ENCODE data around the gene ADD1.

GRCh38 chr4:2820216-2820982, 23.2 kb upstream of the ADD1 start:
- TF ChIP-seq CTCF (IDR thresholded peaks at IDR 0.05; ENCODE audit: low read depth, low read length, poor library complexity, severe bottlenecking), result no peak
- no peak for TF ChIP-seq EZH2phosphoT487 (IDR thresholded peaks at IDR 0.05; ENCODE audit: borderline replicate concordance, low read length)

Measured in DOHH2 (cell line).